Gastrocnemius medialis (tissue), 4 donors: ENCODE data around the gene STK4.

Experiments used
- CTCF ChIP-seq, 5 experiments: fragments of 450-650 bp in 3 of 5; fragments of 200-600 bp in 2 of 5; sonication (generic) in 2 of 5; IDR thresholded peaks in 4 of 5; conservative IDR thresholded peaks in 1 of 5; 1 replicate in 4 of 5; 2 replicates in 1 of 5; pipeline ENCODE4 v1.5.1; 2016 to 2019; ENCODE audit warnings: antibody characterized with exemption in 5 of 5, mild to moderate bottlenecking in 3 of 5, moderate library complexity in 3 of 5
- POLR2A ChIP-seq, 2 donors: fragments of 450-650 bp; IDR thresholded peaks; one replicate each; pipeline ENCODE4 v1.6.1; 2017; ENCODE audit warnings: antibody characterized with exemption in 2 of 2, mild to moderate bottlenecking in 2 of 2, moderate library complexity in 2 of 2

GRCh38 chr20:44928595-44928994, 37.7 kb upstream of the STK4 start:
- TF ChIP-seq POLR2A (IDR thresholded peaks at IDR 0.05): no peak
- TF ChIP-seq CTCF (IDR thresholded peaks at IDR 0.05 in 4 of 5, conservative IDR thresholded peaks at IDR 0.05 in 1 of 5): no peak
